Myocyte (in vitro differentiated cells): ENCODE results near the gene DSCAM. TPM values are rescaled to one million over a fixed set of nuclear protein-coding genes. Genes with fewer than 3 reads are reported as not detected.

Experiments
- DNase-seq: peaks from one replicate; pipeline ENCODE4 v3.0.0-alpha.2; 2012; ENCODE audit warnings: low read depth
- total RNA-seq: library from RNA; depleted of rRNA; stranded (reverse); fragments of >200 nt; gene quantifications from 2 replicates; pipeline ENCODE4 v1.2.3, GENCODE V29; 2014

Gene DSCAM
- total RNA-seq, 1 donor from 2014 or later = not detected

- no peak for DNase-seq
Observed at GRCh38 chr21:40668555-40669275, 178.2 kb downstream of the DSCAM start.

GRCh38 chr21:40667967-40668366 is 179.0 kb downstream of the DSCAM start:
- DNase-seq = no peak

GRCh38 chr21:40662889-40663288 is 184.1 kb downstream of the DSCAM start:
- no peak for DNase-seq

GRCh38 chr21:40660461-40660860 is 186.5 kb downstream of the DSCAM start:
- no peak for DNase-seq

GRCh38 chr21:40658311-40658710 is 188.6 kb downstream of the DSCAM start:
- no peak for DNase-seq

- no peak for DNase-seq
Observed at GRCh38 chr21:40652436-40652835, 194.5 kb downstream of the DSCAM start.

- DNase-seq = no peak
Observed at GRCh38 chr21:40647706-40648105, 199.3 kb downstream of the DSCAM start.

- DNase-seq = no peak
Observed at GRCh38 chr21:40646651-40647050, 200.3 kb downstream of the DSCAM start.

- DNase-seq = no peak
Observed at GRCh38 chr21:40641042-40641441, 205.9 kb downstream of the DSCAM start.

- no peak for DNase-seq
Observed at GRCh38 chr21:40640266-40640789, 206.6 kb downstream of the DSCAM start.

- DNase-seq = no peak
Observed at GRCh38 chr21:40639616-40640194, 207.3 kb downstream of the DSCAM start.

GRCh38 chr21:40638466-40639251 is 208.3 kb downstream of the DSCAM start:
- DNase-seq = no peak

GRCh38 chr21:40636026-40636425 is 210.9 kb downstream of the DSCAM start:
- DNase-seq = no peak

GRCh38 chr21:40635391-40635790 is 211.6 kb downstream of the DSCAM start:
- DNase-seq = no peak

- DNase-seq = no peak
Observed at GRCh38 chr21:40634141-40634540, 212.8 kb downstream of the DSCAM start.

GRCh38 chr21:40633048-40633447 is 213.9 kb downstream of the DSCAM start:
- DNase-seq = no peak

- DNase-seq = no peak
Observed at GRCh38 chr21:40631211-40631610, 215.7 kb downstream of the DSCAM start.

GRCh38 chr21:40625991-40626390 is 221.0 kb downstream of the DSCAM start:
- no peak for DNase-seq

GRCh38 chr21:40623528-40623927 is 223.4 kb downstream of the DSCAM start:
- no peak for DNase-seq

GRCh38 chr21:40622531-40622930 is 224.4 kb downstream of the DSCAM start:
- no peak for DNase-seq

GRCh38 chr21:40620386-40621145 is 226.4 kb downstream of the DSCAM start:
- no peak for DNase-seq
